AG04449 (cell line): ENCODE measurements around the gene UCP3.
A peak's percentile ranks its signal among the peaks of the same experiment; 100 is the strongest.
"Not testable (repeated sequence)": the region's sequence is repeated elsewhere in the genome, so short reads cannot be mapped to it uniquely, and the experiment has no call there.

Source experiments
- CTCF ChIA-PET: fragments of 350-600 bp; formaldehyde crosslinking; extraction: SDS; loops from one replicate; lab custom pipeline; 2021; ENCODE audit warnings: antibody characterized with exemption; lab: Yijun Ruan, JAX
- POLR2A ChIA-PET: fragments of 400-600, 350-600 bp; formaldehyde crosslinking; extraction: SDS; loops from one replicate; lab custom pipeline; 2020; ENCODE audit warnings: antibody characterized with exemption, inconsistent platforms; lab: Yijun Ruan, JAX
- DNase-seq: peaks from one replicate; pipeline ENCODE4 v3.0.0-alpha.2; 2010; ENCODE audit warnings: low read depth, low spot score
- H3K4me3 ChIP-seq: 2 replicates; pipeline ENCODE4 v1.5.1; 2011; ENCODE audit warnings: low read depth, mild to moderate bottlenecking, control low read depth, low read length
- CTCF ChIP-seq: IDR thresholded peaks from one replicate; pipeline ENCODE4 v1.5.1; 2011; ENCODE audit warnings: mild to moderate bottlenecking, moderate library complexity, low read length, control low read depth, inconsistent platforms; ENCODE audit not compliant: insufficient read depth; ENCODE audit errors: missing control alignments

The UCP3 gene

GRCh38 chr11:73990730-73991129, 18.2 kb downstream of the UCP3 start:
- no peak for TF ChIP-seq CTCF
- ChIA-PET CTCF (interaction anchor here (0.6 kb wide), 1 partner anchor 34 kb away, joined by 3 read pairs; no protein-coding TSS in a partner anchor), POLR2A (no interaction called here)
- no peak overlapping the region for H3K4me3 ChIP-seq
- DNase-seq: no peak

- H3K4me3 ChIP-seq: no peak overlapping the region
- CTCF ChIA-PET: no interaction called here
- POLR2A ChIA-PET: no interaction called here
- no peak for TF ChIP-seq CTCF
- DNase-seq: no peak
Measured at GRCh38 chr11:73989156-73989555, 19.7 kb downstream of the UCP3 start.

- no peak overlapping the region for H3K4me3 ChIP-seq
- DNase-seq: no peak
- CTCF ChIA-PET: no interaction called here
- no peak for TF ChIP-seq CTCF
- POLR2A ChIA-PET: interaction anchor here (0.6 kb wide), 1 partner anchor 11 kb away, joined by 3 read pairs; no protein-coding TSS in a partner anchor
Measured at GRCh38 chr11:73988227-73988626, 20.7 kb downstream of the UCP3 start.

GRCh38 chr11:73985661-73986060, 23.2 kb downstream of the UCP3 start:
- H3K4me3 ChIP-seq, DNase-seq, POLR2A ChIA-PET, CTCF ChIA-PET: not testable (repeated sequence)

- DNase-seq: no peak
- H3K4me3 ChIP-seq: no peak overlapping the region; the same call in 1 of the 2 replicates
- ChIA-PET CTCF (interaction anchor here (0.7 kb wide), 1 partner anchor 1097 kb away, joined by 3 read pairs; no protein-coding TSS in a partner anchor), POLR2A (no interaction called here)
- no peak for TF ChIP-seq CTCF
Measured at GRCh38 chr11:73983741-73984538, 24.9 kb downstream of the UCP3 start.

GRCh38 chr11:73982990-73983740, 25.7 kb downstream of the UCP3 start:
- no peak for DNase-seq
- H3K4me3 ChIP-seq: peak overlapping the region; percentile 76
- ChIA-PET POLR2A (interaction anchor here (0.7 kb wide), 1 partner anchor 65 kb away, joined by 3 read pairs; no protein-coding TSS in a partner anchor), CTCF (interaction anchor here (0.7 to 12.0 kb wide), 2 partner anchors 16 to 1096 kb away, joined by 3 to 105 read pairs; no protein-coding TSS in a partner anchor)
- no peak for TF ChIP-seq CTCF
